HCT116 (cell line): ENCODE results near the gene GPC5.

Experiments used
- CTCF ChIP-seq, 3 experiments: fragments of 200-600 bp in 1 of 3; sonication (generic) in 1 of 3; IDR thresholded peaks in 2 of 3; conservative IDR thresholded peaks in 1 of 3; 2 replicates each; pipeline ENCODE4 v1.5.1; 2012 to 2017; ENCODE audit warnings: low read depth in 2 of 3, low read length in 2 of 3, antibody characterized with exemption in 1 of 3, borderline replicate concordance in 1 of 3, control low read depth in 1 of 3, mild to moderate bottlenecking in 1 of 3, mixed read lengths in 1 of 3, mixed run types in 1 of 3, moderate library complexity in 1 of 3; ENCODE audit not compliant: insufficient read depth in 1 of 3
- EZH2 ChIP-seq: fragments of 200-600 bp; sonication (generic); IDR thresholded peaks from 2 replicates; pipeline ENCODE4 v1.6.1; 2017; ENCODE audit warnings: antibody characterized with exemption, mixed run types
- EZH2phosphoT487 ChIP-seq: fragments of 200-600 bp; IDR thresholded peaks from 2 replicates; pipeline ENCODE4 v1.6.1; 2018; ENCODE audit warnings: antibody characterized with exemption, borderline replicate concordance
- POLR2AphosphoS5 ChIP-seq: IDR thresholded peaks from 2 replicates; pipeline ENCODE4 v1.6.1; 2011; ENCODE audit warnings: mild to moderate bottlenecking, low read depth, low read length, moderate library complexity

- TF ChIP-seq EZH2 (no peak), CTCF (IDR thresholded peaks at IDR 0.05 in 2 of 3, conservative IDR thresholded peaks at IDR 0.05 in 1 of 3; ENCODE audit: borderline replicate concordance in 1 of 3, insufficient read depth in 1 of 3, low read depth in 2 of 3, low read length in 2 of 3) (no peak), POLR2AphosphoS5 (no peak), EZH2phosphoT487 (no peak)
Observed at GRCh38 chr13:92303428-92303827, 905.0 kb downstream of the GPC5 start.
